SK-N-SH (cell line): ENCODE data around the gene TRIM40.

Source experiments
- CTCF ChIP-seq: fragments of 200-600 bp; sonication (generic); IDR thresholded peaks from 2 replicates; pipeline ENCODE4 v1.6.1; 2017; ENCODE audit warnings: antibody characterized with exemption, mild to moderate bottlenecking, moderate library complexity
- POLR2AphosphoS5 ChIP-seq: IDR thresholded peaks from 2 replicates; pipeline ENCODE4 v1.6.1; 2012; ENCODE audit warnings: low read depth, low read length
- SIN3A ChIP-seq: IDR thresholded peaks from 2 replicates; pipeline ENCODE4 v1.6.1; 2012; ENCODE audit warnings: low read depth, mild to moderate bottlenecking, low read length, moderate library complexity, borderline replicate concordance
- SMC3 ChIP-seq: IDR thresholded peaks from 2 replicates; pipeline ENCODE4 v1.6.1; 2012; ENCODE audit warnings: low read depth, low read length, improper control_type of control experiment

- peak; percentile 99 for TF ChIP-seq CTCF
- no peak for TF ChIP-seq POLR2AphosphoS5
- TF ChIP-seq SIN3A, result no peak
- peak; percentile 84 for TF ChIP-seq SMC3
Measured at GRCh38 chr6:30130887-30131862, 4.8 kb upstream of the TRIM40 start.
